K562 (cell line): Measurements from ENCODE around the gene MRPS24. TPM values are rescaled to one million over a fixed set of nuclear protein-coding genes. Genes with fewer than 3 reads are reported as not detected.

ENCODE experiments used
- FOXK1 ChIP-seq: sonication (generic); formaldehyde crosslinking; IDR thresholded peaks from 2 replicates; pipeline ENCODE4 v1.8.0; 2022; ENCODE audit warnings: missing genetic modification reagents, mild to moderate bottlenecking, borderline replicate concordance
- HDAC2 ChIP-seq: fragments of 450-650 bp; IDR thresholded peaks from 2 replicates; pipeline ENCODE4 v1.6.1; 2016; ENCODE audit warnings: mild to moderate bottlenecking
- HNRNPH1 ChIP-seq: fragments of 200-400 bp; formaldehyde crosslinking; optimal IDR thresholded peaks from 2 replicates; pipeline ENCODE3; 2017; ENCODE audit warnings: low read depth, mild to moderate bottlenecking, low read length, moderate library complexity
- HOMEZ ChIP-seq: fragments of 250-450 bp; sonication (Bioruptor Pico); IDR thresholded peaks from 2 replicates; pipeline ENCODE4 v1.4.0; 2020; ENCODE audit warnings: mild to moderate bottlenecking, moderate library complexity
- POLR2AphosphoS5 ChIP-seq: IDR thresholded peaks from 2 replicates; pipeline ENCODE4 v1.6.1; 2011; ENCODE audit warnings: mild to moderate bottlenecking, low read depth, low read length, moderate library complexity; ENCODE audit not compliant: control insufficient read depth, insufficient read depth
- PRDM10 ChIP-seq: fragments of 450-650 bp; IDR thresholded peaks from 2 replicates; pipeline ENCODE4 v1.6.1; 2018; ENCODE audit not compliant: partially characterized antibody
- RFX1 ChIP-seq: fragments of 450-650 bp; IDR thresholded peaks from 2 replicates; pipeline ENCODE4 v1.6.1; 2016; ENCODE audit warnings: mild to moderate bottlenecking, moderate library complexity
- SREBF1 ChIP-seq: fragments of 150-350 bp; IDR thresholded peaks from 2 replicates; pipeline ENCODE4 v1.6.1; 2014; ENCODE audit warnings: antibody characterized with exemption, low read depth, low read length, borderline replicate concordance
- SUPT5H ChIP-seq: fragments of 450-650 bp; IDR thresholded peaks from 2 replicates; pipeline ENCODE4 v1.6.1; 2016
- ZFX ChIP-seq: sonication (generic); formaldehyde crosslinking; IDR thresholded peaks from 2 replicates; pipeline ENCODE4 v1.8.0; 2022; ENCODE audit warnings: mild to moderate bottlenecking, missing genetic modification reagents, moderate library complexity
- ZMIZ1 ChIP-seq, 2 experiments: fragments of 150-350 bp in 1 of 2; IDR thresholded peaks; 2 replicates each; pipeline ENCODE4 v1.6.1; 2012 to 2016; ENCODE audit warnings: low read depth in 2 of 2, low read length in 2 of 2, mild to moderate bottlenecking in 1 of 2, moderate library complexity in 1 of 2
- ZNF133 ChIP-seq: fragments of 250-450 bp; sonication (Bioruptor Pico); IDR thresholded peaks from 2 replicates; pipeline ENCODE4 v1.4.0; 2020; ENCODE audit warnings: mild to moderate bottlenecking
- ZNF146 ChIP-seq: IDR thresholded peaks from one replicate; pipeline ENCODE4 v1.6.1; 2018; ENCODE audit warnings: missing compliant biosample characterization; ENCODE audit not compliant: unreplicated experiment
- ZNF57 ChIP-seq: fragments of 450-650 bp; formaldehyde crosslinking; IDR thresholded peaks from 2 replicates; pipeline ENCODE4 v1.4.0; 2020; ENCODE audit warnings: mild to moderate bottlenecking, moderate library complexity
- ZNF592 ChIP-seq: fragments of 450-650 bp; IDR thresholded peaks from 2 replicates; pipeline ENCODE4 v1.6.1; 2017; ENCODE audit warnings: antibody characterized with exemption, mild to moderate bottlenecking
- polyA plus RNA-seq, 8 experiments: library from polyadenylated mRNA; depleted of rRNA in 4 of 8; stranded (reverse) in 5 of 8; unstranded in 3 of 8; fragments of >200 nt; fragmentation: Nextera tagmentation in 2 of 8; fragmentation: Illumina TruSeq in 1 of 8; extraction: Ambion mirVana in 2 of 8; extraction: Trizol in 1 of 8; gene quantifications; 2 replicates each; pipeline versions ENCODE4 v1.2.1 to v1.2.3, GENCODE V29; 2011 to 2014; ENCODE audit warnings: inconsistent platforms in 1 of 8, missing spikeins in 1 of 8
- total RNA-seq, 7 experiments: library from RNA; depleted of rRNA in 6 of 7; stranded (reverse); fragments of >200 nt in 6 of 7; fragmentation: Illumina TruSeq in 2 of 7; extraction: Trizol in 2 of 7; gene quantifications; 2 replicates each; pipeline versions ENCODE4 v1.2.1 to v1.2.3, GENCODE V29; 2011 to 2021; ENCODE audit warnings: low replicate concordance in 1 of 7

MRPS24 gene
- total and polyA plus RNA-seq, 9 of the 15 experiments (the other 6 are each of a cell fraction or from before 2014, with no cell fraction given), result 51.4 to 214 (median 169) TPM

- TF ChIP-seq ZNF592 (peak; percentile 48; the same call in 1 of the 2 replicates), ZFX (CRISPR knock-in tag) (peak; percentile 85), PRDM10 (no peak), SREBF1 (no peak), FOXK1 (CRISPR knock-in tag) (no peak), ZNF133 (CRISPR knock-in tag) (no peak), HNRNPH1 (no peak), SUPT5H (no peak), RFX1 (no peak), ZNF146 (no peak), POLR2AphosphoS5 (peak; percentile 34; the same call in 1 of the 2 replicates), HDAC2 (no peak), HOMEZ (CRISPR knock-in tag) (no peak), ZNF57 (CRISPR knock-in tag) (no peak), ZMIZ1 (IDR thresholded peaks at IDR 0.05; ENCODE audit: low read depth in 2 of 2, low read length in 2 of 2) (no peak)
These were observed 37.2 kb upstream of the MRPS24 start, which contains the start of gene URGCP (continued) for GRCh38 chr7:43906331-43907010.
